Measurements from ENCODE around the gene ZNF175.

The ZNF175 gene

DNA sequence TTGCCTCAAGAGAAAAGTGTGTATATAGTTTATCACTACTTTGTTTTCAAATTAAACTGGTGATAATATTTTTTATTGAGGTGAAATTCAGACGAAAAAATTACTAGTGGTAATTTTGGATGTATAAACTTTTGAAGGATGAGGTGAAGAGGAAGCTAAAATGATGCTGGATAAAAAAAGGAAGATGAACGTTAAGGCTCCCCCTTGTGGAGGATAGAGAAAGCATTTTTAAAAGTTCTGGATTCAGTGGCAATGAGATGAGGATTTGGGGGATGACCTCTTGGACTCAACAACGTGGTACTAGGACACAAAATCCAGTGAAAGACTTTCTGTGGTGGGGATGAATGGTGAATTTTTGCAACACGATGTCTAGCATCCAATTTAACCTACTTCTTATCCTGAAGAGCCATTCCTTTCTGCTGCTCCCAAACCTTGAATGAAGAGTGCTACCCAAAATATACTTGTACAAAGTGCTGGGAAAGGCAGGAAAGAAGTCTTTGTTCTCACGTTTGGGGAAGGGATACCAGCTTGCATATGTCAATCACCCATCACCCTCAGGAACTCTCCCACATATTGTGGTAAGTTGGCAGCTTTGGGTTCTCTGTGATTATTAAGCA is 66.4 kb downstream of the ZNF175 start:
- no peak for DNase-seq

DNA sequence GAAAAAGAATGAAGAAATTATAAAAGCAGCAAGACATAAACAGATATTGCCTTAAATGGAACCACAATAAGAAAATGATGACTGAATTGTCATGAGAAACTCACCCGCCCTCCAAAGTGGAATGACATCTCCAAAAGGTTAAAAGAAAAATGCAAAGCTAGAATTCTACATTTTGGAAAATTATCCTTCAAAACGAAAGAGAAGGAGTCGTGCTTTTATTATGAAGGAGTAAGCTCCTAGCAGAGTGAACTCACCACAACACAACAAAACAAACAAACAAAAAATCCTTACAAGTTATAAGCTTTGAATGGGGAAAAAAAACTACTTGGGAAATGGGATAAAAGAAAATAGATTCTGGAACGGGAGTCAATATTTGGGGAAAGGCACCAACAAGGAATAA is 68.8 kb downstream of the ZNF175 start:
- DNase-seq, result no peak

GRCh38 chr19:51640386-51640785 is 69.3 kb downstream of the ZNF175 start:
- DNase-seq, result no peak

GRCh38 chr19:51641648-51642047 is 70.6 kb downstream of the ZNF175 start:
- no peak for DNase-seq

Data from activated CD4-positive, alpha-beta T cell treated with anti-CD3 and anti-CD28 coated beads for 4 hours (primary cell).